Stimulated activated CD4-positive, alpha-beta T cell treated with anti-CD3 and anti-CD28 coated beads, Interleukin-1b, Interleukin-23, amount 100 ng/mL, for 48 hours (primary cell): ENCODE data around the gene MAMSTR.
"Not testable (repeated sequence)": the region's sequence is repeated elsewhere in the genome, so short reads cannot be mapped to it uniquely, and the experiment has no call there.

ENCODE experiments used
- DNase-seq: peaks from one replicate; pipeline ENCODE4 v3.0.0-alpha.2; 2020

Gene MAMSTR

DNA sequence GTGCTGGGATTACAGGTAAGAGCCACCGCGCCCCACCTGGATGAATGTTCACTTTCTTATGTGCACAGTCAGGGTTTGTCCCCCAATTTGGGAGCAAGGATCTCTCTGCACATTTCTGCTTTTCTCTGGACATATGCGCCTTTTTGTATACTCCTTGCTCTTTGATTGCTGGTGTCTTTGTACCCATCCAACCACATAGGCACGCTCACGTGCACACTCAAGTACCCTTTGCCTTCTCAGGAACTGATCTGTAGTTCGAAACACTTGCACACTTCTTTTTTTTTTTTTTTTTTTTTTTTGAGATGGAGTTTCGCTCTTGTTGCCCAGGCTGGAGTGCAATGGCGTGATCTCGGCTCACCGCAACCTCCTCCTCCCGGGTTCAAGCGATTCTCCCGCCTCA lies 1.4 kb downstream of the MAMSTR start:
- DNase-seq, result not testable (repeated sequence)

DNA sequence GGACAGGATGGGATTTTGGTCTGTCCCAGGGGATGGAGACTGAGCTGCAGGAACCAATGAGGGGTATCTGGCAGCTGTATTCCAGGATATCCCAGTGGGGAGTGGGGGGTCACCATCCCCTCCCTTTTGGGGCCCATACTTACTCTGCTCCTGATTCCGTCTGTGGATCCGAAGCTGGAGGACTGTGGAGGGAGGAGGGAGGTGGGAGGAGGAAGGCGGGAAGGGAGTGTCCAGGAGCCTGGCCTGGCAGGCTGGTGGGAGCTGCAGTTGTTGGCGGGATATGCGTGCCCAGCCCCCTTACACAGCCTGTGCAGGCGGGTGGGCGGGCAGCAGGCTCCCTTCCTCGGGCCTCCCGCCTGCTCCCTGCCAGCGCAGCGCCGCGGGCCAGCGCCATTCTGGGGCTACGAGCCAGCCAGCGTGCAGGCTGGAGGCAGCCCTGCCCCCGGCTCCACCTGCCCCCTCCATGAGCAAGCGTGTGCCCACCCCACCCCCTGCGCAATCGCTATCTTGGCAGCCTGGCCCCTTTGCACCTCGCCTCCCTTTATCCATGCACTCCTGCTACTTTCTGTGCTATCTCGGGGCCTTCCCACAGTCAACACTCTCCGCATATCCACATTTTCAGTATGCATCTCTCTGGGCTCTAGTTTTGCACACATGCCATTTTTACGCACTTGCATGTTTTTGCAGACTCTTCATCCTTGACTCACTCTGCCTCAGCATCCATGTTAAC lies 2.8 kb downstream of the MAMSTR start:
- no peak for DNase-seq

DNA sequence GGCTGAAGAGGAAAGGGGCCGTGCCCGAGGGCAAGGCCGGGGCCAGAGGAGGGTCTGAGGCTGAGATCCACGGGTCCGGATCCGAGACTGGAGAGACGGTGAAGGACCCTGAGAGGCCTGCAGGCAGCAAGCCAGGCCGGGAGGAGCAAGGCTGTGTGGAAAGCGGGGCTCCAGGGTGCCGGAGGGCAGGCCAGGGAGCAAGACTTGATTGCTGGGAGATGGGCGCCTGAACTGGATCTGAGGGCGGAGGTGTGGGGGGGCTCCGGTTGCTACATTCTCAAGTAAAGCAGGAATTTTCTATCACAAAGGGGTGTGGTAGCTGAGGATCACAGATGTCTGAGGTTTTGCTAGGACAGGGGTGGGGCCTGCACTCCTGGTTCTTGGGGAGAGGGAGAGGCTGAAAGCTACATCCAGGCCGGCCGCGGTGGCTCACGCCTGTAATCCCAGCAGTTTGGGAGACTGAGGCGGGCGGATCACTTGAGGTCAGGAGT lies 3.8 kb downstream of the MAMSTR start:
- DNase-seq, result no peak

DNA sequence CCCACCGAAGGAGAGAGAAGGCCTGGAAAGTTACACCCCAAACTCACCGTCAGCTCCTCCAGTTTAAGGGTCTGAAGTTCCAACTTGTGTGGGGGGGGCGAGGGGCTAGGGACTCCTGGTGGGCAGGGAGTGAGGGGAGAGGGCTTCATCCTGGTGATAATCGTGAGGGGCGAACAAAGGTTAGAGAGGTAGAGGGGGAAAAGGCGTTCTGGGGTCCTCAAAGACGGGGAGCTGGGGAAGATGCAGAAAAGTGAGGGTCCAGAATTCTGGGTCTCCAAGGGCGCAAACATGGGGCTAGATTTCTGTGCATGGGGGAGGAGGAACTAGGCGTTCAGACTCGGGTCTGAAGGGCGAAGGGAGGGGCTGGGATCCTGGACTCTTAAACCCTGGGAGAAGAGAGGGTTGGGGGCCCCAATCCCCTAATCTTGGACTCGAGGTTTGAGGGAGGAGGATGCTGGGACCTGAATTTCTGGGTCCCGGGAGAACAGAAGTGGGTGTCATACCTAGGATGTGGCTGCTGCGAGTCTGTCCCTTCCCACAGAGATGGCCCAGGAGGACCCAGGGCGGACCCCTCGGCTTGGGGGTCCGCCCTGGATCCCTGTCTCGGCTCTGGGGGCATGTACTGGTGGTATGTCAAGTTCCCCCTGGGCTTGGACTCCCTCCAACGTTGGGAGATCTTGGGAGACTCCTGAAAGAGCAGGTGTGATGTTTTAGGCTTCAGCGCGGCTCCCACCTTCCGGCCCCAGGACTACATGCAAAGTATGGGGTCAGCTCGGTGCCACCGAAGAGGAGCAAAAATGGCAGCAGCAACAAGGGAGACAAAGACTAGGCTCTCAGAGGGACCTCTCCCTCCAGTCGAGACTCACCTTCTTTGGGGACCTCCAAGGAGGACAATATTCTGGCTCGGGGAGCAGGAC lies 4.5 kb downstream of the MAMSTR start:
- no peak for DNase-seq

DNA sequence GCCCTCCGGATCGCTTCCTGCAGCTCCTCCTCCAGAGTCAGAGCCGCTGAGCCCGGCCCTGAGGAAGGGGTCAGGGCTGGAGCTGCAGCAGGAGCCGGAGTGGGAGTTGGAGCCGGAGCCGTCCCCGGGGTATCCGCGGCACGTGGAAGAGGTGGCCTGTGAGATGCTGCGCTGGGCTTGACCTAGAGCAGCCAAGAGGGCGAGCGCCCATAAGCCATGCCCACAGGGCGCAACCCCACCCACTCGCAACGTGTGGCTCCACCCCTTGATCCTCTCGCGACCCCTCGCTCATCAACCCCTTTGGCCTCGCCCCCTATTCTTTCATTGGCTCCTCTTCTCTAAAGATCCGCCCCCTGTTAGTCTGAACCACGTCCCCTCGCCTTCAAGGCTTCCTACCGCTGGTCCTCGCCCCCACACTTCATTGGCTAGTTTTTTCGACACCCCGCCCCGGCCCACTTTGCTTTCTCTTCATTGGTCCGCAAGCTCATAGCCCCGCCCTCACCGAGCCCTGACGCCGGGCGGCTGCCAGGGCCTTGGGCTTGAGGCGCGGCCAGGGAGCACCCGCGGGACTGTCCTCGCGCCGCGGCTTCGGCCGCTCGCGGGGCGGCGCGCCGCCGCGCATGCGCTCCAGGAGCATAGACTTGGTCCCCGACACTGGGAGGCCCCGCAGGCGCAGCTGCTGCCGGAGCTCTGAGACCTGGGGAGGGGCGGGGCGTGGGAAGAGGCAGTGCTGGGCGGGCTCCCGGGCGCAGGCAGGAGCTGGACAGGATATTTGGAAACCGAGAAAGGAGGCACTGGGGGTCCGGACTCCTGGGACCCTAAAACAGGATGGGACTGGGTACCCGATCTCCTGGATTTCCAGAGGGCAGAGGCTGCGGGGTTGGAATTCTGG lies 5.4 kb downstream of the MAMSTR start:
- peak; percentile 99 for DNase-seq

DNA sequence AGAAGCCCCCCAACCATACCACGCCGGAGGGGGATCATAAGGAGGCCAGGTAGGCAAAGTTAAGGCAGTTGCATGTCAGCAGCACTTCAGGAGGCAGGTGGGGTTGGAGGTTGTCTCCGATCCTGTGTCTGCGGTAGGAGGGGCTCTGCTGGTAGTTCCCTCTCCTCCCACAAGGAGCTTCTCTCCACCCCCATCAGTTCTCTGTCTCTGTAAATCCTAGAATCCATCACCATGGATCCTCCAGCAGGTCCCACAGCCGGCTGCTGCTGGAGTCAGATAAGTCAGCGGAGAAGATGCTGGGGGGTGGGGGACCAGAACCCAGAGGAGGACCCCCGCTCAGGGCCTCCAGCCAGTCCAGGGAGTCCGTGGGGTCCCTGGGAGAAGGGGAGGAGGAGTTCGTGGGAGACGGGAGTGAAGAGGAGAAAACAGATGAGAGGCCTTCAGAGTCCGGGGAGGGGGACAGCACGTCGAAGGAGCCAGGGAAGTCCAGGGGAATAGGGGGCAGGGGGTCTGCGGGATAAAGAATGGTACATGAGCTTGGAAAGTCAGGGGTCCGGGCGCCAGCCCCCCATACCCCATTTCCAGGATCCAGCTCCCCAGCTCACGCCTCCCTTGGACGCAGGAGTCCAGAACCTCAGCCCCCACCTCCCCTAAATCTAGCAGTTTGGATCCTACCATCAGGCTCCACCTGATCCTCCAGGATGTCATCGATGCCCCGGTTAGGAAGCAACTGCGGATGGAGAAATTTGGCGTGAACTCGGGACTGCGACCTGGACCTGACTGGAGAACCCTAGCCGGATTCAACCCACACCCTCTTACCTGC lies 6.3 kb downstream of the MAMSTR start:
- no peak for DNase-seq

DNA sequence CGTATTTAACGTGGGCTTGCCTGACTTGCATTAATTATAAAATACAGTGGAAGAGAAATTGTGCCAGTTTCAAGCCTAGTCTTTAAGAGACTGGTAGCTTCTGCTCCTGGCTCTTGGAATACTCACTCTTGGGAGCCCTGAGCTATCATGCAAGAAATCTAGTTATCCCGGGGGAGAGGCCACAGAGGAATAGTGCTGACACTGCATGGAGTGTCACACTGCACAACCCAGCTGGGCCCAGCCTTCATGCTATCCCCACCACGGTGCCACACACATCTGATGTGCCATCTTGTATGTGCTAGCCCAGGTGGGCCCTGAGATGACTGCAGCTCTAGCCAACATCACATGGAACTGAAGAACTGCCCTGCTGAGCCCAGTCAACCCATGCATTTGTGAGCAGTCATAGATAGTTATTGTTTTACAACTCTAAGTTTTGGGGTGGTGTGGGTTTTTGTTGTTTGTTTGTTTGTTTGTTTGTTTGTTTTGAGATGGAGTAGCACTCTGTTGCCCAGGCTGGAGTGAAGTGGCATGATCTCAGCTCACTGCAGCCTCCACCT lies 8.3 kb downstream of the MAMSTR start:
- DNase-seq, result no peak

DNA sequence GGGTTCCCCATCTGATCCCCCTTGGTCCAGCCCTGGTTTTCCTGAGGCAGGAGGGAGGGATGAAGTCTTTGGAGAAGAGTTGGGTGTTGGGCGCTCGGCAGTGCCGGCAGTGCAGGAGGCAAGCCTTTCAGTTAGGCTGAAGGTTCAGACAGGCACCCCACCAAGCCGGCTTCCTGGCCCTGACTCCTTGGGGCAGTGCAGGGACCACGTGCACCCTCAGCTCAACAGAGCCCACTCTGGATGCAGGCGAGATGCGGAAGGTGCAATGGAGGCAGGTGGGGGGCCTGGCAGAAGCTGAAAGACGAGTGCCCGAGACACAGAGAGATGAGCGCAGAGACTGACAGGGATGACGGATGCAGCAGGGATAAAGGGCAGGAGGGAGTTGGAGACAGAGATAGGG lies 11.1 kb downstream of the MAMSTR start:
- DNase-seq, result no peak

DNA sequence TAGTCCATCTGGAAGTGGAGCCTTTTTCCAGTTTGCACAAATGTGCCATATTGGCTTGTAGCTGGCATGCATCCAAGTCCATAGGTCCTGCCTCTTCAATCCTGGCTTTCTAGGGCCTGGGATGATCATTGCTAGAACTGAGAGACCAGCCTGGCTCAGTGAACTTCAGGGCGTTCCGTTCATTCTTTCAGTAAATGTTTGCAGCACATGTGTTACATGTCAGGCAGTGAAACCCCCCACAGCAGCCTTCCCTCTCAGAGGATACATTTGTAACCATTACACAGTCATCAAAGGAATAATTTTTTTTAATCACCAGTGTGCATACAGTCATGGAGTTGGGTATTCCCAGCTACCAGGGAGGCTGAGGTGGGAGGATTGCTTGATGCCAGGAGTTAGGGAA lies 14.1 kb downstream of the MAMSTR start:
- no peak for DNase-seq

DNA sequence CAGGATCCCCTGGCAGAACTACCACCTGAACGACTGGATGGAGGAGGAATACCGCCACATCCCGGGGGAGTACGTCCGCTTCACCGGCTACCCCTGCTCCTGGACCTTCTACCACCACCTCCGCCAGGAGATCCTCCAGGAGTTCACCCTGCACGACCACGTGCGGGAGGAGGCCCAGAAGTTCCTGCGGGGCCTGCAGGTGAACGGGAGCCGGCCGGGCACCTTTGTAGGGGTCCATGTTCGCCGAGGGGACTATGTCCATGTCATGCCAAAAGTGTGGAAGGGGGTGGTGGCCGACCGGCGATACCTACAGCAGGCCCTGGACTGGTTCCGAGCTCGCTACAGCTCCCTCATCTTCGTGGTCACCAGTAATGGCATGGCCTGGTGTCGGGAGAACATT lies 16.2 kb downstream of the MAMSTR start:
- DNase-seq, result no peak

DNA sequence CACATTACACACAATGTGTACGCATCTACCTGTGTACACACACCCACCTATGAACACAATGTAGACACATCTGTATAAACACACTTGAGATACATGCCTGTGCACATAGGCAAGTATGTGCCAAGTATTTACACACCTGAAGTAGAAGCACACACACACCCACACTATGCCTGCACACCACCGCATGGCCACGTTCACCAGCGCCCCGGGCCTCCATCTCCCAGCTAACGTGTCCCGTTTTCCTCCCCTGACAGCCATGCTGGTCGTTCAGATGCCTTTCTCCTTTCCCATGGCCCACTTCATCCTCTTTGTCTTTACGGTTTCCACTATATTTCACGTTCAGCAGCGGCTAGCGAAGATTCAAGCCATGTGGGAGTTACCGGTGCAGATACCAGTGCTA lies 16.8 kb downstream of the MAMSTR start:
- no peak for DNase-seq

DNA sequence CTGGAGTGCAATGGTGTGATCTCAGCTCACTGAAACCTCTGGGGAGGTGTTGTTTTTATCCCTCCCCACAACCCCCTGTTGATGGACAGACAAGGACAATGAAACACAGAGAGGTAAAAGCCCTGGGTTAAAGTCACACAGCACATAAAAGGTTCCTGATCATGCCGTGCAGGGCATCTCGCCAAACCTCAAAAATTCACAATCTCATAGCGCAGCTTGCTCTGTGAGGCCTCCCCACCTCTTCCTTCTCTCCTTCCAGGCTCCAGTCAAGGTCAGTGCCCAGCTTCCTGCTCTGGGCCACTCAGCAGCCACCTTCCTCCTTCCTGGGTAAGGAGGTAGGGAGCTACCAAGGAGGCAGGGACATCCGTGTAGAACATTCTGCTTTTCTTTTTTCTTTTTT lies 21.5 kb downstream of the MAMSTR start:
- DNase-seq, result no peak

DNA sequence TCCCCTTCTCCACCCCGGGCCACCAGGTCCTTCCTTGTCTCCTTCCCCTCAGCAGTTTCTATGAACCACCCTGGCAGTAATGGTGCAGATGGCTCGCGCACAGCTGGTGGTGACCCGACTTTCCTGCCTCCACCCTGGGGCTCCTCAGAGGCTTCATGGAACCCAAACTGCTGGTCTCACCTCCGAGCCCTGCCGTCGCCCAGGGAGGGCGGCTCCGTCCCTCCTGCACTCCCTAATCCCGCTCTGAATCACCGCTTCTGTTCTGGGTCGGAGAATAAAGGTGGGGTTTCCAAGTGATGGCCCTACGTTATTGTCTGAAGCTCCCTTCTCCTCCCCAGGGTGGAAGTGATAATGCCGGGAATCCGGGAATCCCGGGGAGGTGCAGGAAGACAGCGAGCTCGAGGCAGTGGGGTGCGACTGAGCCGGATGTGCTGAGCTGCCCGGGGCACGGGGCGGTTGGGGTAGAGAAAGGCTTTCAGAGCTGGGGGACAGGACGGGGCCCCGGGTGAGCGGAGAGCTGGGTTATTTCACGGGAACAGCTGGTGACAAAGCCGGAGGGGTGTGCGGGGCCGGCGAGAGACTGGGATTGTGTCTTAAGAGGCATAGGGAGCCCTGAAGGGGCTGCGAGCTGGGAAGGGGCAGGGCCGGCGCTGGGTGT lies 23.0 kb downstream of the MAMSTR start:
- DNase-seq, result no peak

DNA sequence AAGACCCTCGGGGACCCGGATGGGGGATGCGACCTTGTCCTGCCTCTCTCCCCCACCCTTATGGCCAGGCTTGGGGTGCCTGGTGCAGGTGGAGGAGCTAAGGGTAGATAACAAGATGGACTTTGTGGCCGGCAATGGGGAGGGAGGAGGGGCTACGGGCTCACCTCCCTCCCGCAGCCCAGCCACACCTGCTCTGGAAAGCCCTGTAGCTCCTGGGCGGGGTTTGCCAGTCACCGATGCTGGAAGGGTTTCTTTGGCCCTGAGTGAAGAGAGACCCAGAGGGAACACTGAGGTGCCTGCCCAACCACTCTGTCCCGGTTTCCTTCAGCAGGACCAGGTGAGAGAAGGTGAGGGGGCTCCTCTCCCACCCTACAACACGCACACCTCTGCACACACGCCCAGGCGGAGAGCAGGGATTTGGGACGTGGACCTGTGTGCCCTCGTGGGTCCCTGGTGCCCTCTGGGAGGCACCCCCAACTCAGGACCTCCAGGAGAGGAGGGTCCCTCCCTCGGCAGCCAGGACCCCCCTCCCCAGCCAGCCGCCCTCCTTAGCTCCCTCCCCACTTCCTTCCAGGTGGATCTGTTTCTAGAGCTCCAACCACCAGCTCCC lies 23.7 kb downstream of the MAMSTR start, which contains the start of gene FUT2:
TSS of gene FUT2 (plus strand) at position 229 of the 610 bp plus-strand sequence. CDS start 6,986 bp downstream, outside the sequence.
- no peak for DNase-seq

DNA sequence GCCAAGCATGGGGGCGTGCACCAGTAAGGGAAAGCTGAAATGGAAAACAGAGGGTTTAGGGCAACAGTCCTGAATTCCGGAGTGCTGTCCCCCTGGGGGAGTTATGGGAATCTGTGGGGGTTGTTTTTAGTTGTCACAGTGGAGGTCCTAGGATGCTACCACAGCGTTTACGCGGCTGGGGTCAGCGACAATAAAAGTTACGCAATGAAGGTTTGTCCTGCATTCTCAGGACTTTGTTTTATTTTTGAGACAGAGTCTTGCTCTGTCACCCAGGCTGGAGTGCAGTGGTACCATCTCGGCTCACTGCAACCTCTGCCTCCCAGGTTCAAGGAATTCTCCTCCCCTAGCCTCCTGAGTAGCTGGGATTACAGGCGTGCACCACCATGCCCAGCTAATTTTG lies 25.9 kb downstream of the MAMSTR start:
- not testable (repeated sequence) for DNase-seq

DNA sequence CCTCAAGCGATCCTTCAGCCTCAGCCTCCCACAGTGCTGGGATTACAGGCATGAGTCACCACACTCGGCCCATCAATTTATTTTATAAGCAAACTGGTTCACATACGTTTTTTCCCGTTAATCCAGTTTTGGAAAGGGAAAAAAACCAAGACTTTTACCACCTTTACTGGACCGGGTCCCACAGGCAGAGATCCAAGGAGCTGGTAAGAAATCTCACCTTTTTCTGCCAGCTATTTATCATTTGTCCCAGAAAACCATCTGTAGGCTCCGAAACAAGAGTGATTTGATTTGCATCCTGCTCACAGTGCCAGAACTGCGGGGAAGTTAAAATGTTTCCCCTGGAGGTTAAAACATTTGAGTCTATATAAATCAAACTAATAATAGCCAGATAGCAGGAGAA lies 30.1 kb downstream of the MAMSTR start:
- no peak for DNase-seq

DNA sequence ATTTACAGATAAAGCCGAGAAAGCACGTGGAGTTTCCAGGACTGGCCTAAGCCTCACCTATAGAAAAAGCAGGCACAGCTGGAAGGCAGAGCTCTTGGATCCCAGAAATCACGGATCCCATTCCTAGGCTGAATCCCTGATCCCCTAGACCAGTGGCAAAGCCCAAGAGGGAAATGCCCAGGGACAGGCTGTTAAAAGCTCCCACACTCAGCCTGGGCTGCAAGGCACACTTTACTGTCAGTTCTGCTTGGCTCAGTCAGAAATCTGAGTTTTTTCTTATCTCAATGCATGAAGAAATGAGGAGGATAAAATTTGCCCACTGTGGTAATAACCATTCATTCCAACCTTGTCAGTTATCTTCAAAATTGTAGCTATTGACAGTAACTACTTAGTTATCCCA lies 31.7 kb downstream of the MAMSTR start:
- DNase-seq, result no peak

DNA sequence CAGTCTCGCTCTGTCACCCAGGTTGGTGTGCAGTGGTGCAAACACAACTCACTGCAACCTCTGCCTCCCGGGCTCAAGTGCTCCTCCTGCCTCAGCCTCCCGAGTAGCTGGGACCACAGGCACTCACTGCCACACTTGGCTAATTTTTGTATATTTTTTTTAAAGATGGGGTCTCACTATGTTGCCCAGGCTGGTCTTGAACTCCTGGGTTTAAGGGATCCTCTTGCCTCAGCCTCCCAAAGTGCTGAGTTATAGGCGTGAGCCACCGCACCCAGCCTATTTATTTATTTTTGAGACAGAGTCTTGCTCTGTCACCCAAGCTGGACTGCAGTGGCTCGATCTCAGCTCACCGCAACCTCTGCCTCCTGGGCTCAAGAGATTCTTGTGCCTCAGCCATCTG lies 32.9 kb downstream of the MAMSTR start:
- not testable (repeated sequence) for DNase-seq

DNA sequence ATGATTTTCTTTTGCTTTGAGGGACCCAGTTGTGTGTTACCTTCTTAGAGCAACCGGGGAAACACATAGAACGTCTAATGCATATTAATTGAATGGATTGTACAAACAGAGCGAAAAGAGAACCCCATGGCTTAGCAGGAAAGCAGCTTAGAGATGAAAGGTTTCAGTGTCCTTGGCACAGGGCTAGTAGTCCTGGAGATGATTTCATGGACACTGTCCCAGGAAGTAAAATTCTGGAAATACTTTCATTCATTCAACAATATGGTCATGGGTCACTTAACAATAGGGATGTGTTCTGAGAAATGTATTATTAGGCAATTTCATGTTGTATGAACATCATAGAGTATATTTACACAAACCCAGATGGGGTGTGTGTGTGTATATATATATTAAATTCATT lies 33.4 kb downstream of the MAMSTR start:
- no peak for DNase-seq

DNA sequence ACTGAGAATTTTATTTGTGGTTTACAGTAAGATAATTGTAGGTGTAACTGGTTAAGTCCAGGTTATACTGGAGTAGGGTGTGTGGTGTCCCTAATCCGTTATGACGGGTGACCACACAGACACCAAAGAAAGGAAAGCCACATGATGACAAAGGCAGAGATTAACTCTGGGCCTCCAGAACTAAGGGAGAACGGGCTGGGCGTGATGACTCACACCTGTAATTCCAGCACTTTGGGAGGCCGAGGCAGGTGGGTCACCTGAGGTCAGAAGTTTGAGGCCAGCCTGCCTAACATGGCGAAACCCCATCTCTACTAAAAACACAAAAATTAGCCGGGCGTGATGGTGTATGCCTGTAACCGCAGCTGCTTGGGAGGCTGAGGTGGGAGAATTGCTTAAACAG lies 33.9 kb downstream of the MAMSTR start:
- DNase-seq, result no peak

DNA sequence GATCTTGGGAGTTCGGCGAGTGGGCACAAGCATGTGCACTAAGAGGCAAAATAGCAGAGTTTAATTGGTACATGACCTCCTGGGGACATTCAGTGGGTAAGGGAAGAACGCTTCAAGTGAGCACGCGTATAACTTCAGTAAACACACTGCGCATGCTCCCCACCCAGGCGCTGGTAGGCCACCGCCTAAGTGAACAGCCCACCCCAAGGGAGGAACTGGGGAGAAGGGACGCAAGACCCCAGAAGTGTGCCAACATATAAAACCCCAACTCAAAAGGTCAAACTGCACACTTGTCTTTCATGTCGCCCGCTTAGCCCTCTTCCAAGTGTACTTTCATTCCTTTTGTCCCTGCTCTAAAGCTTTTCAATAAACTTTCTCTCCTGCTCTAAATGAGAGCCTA lies 36.2 kb downstream of the MAMSTR start:
- DNase-seq, result peak; percentile 31
